ENCODE data around the gene UNK. TPM values are rescaled to one million over a fixed set of nuclear protein-coding genes. Genes with fewer than 3 reads are reported as not detected.

The UNK gene
- total and polyA plus RNA-seq, 2 of the 13 experiments (the other 11 are each of a cell fraction or from before 2014, with no cell fraction given): 31.6 to 33.0 TPM

DNA sequence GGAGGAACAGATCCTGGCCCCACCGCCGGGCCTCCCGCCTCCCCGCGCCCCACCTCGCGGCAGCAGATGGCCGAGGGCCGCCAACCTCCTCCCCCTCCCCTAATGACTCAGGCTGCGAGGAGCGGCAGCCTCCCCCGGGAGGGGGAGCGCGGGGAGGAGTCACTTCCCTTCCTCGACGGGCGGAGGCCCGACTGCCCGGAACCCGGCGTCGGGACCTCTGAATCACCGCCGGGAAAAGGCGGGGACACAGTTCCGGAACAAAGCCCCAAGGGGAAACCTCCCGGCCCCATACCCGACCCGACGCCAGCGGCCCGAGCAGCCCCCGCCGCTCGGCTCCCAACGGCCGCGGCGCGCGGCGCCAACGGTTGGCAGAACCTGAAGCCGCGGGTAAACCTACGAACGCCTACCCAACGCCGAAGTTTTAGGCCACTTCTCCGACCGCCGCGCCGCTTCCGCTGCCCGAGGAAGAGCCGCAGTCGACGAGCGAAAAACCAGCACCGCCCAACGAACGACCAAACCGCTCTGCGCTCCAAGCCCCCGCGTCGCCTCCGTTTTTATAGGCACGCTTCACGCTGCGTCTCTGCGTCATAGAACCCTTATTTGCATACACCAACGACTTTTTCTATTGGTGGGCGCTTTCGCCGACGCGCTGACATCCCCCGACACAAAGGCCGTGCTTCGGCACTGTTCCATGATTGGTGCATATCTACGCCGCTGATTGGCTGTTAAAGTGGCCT, 5.2 kb upstream of the UNK start (continued):
- TF ChIP-seq CBX2 (IDR thresholded peaks at IDR 0.05; ENCODE audit: low read depth, low read length) (0 out of 2 replicates have a peak, but pooled peaks have one; percentile 50), CBX2 (CRISPR knock-in tag; IDR thresholded peaks at IDR 0.05; ENCODE audit: low read depth) (no peak), HNRNPLL (IDR thresholded peaks at IDR 0.05; ENCODE audit: low read depth, low read length, poor library complexity, severe bottlenecking) (peak; percentile 76), ZNF782 (CRISPR knock-in tag; IDR thresholded peaks at IDR 0.05; ENCODE audit: borderline replicate concordance) (peak; percentile 44; the same call in 1 of the 2 replicates), IRF1 (CRISPR knock-in tag; IDR thresholded peaks at IDR 0.05; ENCODE audit: low read depth) (no peak), ZSCAN9 (CRISPR knock-in tag; IDR thresholded peaks at IDR 0.05; ENCODE audit: borderline replicate concordance) (peak; percentile 92), MTERF4 (CRISPR knock-in tag; IDR thresholded peaks at IDR 0.05) (peak; percentile 95), KLF12 (CRISPR knock-in tag; IDR thresholded peaks at IDR 0.05; ENCODE audit: borderline replicate concordance) (peak; percentile 63; the same call in 1 of the 2 replicates), ZNF776 (CRISPR knock-in tag; IDR thresholded peaks at IDR 0.05) (peak; percentile 93; the same call in 1 of the 2 replicates), BRD4 (CRISPR knock-in tag; IDR thresholded peaks at IDR 0.05) (peak; percentile 87; the same call in 1 of the 2 replicates), ZSCAN29 (CRISPR knock-in tag; conservative IDR thresholded peaks at IDR 0.05) (no peak), RARA (CRISPR knock-in tag; IDR thresholded peaks at IDR 0.05) (peak; percentile 67), EP300 (IDR thresholded peaks at IDR 0.05; ENCODE audit: low read depth in 2 of 2, low read length in 2 of 2) (peak in 1 of 2 experiments; percentile 12; a peak in 1 of 4 replicates), EP300 (CRISPR knock-in tag; IDR thresholded peaks at IDR 0.05; ENCODE audit: borderline replicate concordance) (no peak; the same call in none of the 2 replicates)
- TF ChIP-seq, protein P1, sequence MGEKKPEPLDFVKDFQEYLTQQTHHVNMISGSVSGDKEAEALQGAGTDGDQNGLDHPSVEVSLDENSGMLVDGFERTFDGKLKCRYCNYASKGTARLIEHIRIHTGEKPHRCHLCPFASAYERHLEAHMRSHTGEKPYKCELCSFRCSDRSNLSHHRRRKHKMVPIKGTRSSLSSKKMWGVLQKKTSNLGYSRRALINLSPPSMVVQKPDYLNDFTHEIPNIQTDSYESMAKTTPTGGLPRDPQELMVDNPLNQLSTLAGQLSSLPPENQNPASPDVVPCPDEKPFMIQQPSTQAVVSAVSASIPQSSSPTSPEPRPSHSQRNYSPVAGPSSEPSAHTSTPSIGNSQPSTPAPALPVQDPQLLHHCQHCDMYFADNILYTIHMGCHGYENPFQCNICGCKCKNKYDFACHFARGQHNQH (CRISPR knock-in tag; IDR thresholded peaks at IDR 0.05): peak; percentile 86; the same call in 1 of the 2 replicates
- TF ChIP-seq, protein P2, sequence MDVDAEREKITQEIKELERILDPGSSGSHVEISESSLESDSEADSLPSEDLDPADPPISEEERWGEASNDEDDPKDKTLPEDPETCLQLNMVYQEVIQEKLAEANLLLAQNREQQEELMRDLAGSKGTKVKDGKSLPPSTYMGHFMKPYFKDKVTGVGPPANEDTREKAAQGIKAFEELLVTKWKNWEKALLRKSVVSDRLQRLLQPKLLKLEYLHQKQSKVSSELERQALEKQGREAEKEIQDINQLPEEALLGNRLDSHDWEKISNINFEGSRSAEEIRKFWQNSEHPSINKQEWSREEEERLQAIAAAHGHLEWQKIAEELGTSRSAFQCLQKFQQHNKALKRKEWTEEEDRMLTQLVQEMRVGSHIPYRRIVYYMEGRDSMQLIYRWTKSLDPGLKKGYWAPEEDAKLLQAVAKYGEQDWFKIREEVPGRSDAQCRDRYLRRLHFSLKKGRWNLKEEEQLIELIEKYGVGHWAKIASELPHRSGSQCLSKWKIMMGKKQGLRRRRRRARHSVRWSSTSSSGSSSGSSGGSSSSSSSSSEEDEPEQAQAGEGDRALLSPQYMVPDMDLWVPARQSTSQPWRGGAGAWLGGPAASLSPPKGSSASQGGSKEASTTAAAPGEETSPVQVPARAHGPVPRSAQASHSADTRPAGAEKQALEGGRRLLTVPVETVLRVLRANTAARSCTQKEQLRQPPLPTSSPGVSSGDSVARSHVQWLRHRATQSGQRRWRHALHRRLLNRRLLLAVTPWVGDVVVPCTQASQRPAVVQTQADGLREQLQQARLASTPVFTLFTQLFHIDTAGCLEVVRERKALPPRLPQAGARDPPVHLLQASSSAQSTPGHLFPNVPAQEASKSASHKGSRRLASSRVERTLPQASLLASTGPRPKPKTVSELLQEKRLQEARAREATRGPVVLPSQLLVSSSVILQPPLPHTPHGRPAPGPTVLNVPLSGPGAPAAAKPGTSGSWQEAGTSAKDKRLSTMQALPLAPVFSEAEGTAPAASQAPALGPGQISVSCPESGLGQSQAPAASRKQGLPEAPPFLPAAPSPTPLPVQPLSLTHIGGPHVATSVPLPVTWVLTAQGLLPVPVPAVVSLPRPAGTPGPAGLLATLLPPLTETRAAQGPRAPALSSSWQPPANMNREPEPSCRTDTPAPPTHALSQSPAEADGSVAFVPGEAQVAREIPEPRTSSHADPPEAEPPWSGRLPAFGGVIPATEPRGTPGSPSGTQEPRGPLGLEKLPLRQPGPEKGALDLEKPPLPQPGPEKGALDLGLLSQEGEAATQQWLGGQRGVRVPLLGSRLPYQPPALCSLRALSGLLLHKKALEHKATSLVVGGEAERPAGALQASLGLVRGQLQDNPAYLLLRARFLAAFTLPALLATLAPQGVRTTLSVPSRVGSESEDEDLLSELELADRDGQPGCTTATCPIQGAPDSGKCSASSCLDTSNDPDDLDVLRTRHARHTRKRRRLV (CRISPR knock-in tag; IDR thresholded peaks at IDR 0.05): peak; percentile 78

All from HepG2 (cell line).